GM21825 (cell line): Measurements from ENCODE around the gene RAB20.
A peak's percentile ranks its signal among the peaks of the same experiment; 100 is the strongest.

ENCODE experiments used
- ATAC-seq: cut with Tn5 transposase; IDR thresholded peaks from one replicate; pipeline ENCODE4 v1.9.1; 2021; ENCODE audit warnings: mild to moderate bottlenecking, moderate library complexity; ENCODE audit not compliant: unreplicated experiment

Gene RAB20

DNA sequence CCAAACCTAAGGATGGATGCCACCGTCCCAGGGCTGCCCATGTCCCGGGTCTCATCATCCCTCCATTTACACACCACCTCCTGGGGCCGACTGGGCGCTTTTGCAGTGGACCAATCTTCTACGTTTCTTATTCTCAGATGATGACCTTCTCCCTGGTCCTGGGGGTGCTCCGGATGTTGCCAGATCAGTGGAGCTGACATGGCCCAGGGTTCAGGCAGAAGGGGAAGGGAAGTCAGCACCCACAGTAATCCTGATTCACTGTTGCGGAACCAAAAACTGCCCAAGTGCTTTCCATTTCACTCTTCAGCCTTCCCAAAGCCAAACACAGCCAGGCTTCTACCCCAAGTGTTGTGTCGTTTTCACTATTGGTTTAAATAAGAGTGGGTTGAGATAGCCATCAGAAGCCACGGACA, 29.8 kb downstream of the RAB20 start:
- no peak for ATAC-seq

DNA sequence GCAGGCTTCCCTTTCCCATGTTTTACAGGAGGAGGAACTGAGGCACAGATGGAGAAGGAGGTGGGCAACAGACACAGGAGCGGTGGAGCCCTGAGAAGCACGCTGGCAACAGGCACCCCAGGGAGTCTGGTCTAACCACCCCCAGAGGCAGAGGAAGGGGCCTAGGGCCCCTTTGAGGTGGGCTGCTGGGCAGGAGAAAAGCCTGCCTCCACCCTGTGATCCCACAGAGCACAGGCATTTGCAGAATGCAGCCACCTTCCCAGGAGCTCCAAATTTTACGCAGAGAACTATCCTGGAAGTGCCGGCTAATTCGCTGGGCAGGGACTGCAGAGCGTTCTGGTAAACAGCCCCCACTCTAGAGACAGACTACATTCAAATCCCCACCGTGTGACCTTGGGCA, 30.4 kb downstream of the RAB20 start:
- ATAC-seq, result no peak

DNA sequence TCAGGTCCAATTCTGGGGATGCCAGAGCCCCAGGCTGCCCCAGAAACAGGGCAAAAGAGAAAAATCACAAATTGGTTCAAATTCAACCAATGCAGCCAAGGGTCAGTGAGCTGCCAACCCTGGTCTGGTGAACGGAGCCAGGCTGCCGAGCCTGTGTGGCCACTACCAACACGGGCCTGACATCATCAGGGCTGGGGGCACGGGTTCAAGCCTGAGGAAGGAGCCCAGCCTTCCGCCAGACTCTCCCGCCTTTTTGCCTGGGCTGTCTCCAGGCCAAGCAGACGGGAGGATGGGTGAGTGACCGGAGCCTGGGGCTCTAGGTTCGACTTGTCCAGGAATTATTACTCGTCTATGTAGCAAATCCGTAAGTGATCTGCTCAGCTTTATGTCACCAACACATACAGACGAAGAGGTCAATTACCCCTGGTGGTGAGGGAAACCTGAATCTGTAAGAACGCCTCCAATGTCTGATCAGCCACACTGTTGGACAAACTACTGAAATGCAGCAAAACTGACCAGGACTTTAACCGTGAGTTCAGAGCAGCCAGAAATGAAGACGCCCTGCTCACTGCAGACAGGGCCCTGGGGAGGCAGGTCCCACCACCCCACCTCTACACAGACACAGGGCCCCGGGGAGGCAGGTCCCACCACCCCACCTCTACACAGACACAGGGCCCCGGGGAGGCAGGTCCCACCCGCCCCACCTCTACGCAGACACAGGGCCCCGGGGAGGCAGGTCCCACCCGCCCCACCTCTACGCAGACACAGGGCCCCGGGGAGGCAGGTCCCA, 31.8 kb downstream of the RAB20 start:
- ATAC-seq, result no peak

DNA sequence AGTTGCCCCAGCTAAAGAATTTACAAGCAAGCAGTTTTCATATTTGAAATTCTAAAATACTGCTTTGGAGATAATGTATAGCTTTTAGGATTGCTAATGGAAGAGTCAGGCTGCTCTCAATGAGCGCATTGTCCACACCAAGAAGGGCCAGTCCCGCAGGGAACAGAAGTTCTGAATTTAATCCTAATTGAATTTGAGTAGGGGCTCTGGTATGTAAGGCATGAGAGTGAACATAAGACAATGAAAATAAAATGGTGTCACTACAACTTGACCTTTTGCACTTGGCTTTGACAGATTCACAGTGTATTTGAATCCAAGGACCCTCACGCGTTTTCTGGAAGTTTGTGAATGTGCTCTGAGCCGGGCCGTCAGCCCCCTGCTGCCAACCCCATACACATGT, 32.6 kb downstream of the RAB20 start:
- ATAC-seq, result no peak

DNA sequence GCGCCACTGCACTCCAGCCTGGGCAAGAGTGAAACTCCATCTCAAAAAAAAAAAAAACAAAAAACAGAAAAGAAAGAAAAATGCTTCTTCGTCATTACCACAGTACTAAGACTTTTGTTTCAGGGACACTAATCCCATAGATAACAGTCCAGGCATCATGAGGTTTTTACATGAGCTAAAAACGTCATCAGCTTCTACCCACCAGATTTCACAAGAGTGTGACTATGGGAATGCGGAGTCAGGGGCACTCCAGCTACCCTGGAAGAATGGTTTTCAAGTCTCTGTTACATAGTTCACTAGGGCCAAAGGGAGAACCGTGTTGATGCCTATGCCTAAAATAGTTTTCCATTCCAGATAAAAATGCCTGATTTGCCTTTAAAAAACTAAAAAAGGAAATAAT, 33.2 kb downstream of the RAB20 start:
- no peak for ATAC-seq

DNA sequence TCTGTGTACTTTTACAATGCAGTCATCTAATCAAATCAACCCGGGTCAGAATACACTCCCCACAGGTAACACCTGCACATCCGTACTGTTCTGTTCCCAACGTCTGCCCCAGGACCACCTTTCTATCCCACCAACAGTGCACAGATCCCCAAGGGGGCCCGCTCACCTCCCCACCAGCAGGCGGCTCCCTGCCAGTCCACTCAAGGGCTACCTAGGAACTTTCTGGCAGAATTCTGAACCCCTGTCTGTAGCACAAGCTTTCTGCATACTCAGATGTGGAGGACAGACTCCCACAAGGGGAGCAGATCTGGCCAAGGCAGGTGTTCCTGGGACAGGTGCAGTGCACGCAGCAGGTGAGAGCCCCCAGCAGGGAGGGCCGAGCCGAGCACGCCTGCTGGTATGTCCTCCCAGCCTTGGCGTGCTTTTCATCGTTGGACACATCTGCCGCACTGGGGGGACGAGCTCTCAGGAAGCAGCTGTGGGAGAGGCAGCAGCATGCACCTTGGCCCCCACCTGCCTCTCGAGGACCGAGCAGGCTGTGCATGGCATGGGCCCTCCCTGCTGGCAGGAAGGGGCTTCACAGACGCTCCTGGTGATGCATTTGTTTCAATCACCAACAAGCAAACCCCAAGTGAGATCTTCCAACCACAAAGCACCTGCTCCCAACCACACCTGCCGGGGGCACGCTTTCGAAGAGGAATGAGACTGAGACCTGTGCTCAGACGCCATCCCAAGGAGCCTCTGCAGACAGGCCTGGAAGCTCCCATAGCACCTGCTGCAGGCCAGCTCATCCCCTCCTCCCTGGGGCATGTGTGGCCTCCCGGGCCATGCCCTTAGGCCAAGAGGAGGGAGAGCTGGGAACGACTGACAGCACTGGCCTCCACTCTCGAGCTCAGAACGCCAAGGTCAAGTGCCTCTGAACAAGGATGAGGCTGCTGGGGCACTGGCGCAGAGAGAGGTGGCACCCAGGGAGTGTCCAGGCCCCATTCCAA, 35.9 kb downstream of the RAB20 start:
- ATAC-seq, result peak; percentile 79

DNA sequence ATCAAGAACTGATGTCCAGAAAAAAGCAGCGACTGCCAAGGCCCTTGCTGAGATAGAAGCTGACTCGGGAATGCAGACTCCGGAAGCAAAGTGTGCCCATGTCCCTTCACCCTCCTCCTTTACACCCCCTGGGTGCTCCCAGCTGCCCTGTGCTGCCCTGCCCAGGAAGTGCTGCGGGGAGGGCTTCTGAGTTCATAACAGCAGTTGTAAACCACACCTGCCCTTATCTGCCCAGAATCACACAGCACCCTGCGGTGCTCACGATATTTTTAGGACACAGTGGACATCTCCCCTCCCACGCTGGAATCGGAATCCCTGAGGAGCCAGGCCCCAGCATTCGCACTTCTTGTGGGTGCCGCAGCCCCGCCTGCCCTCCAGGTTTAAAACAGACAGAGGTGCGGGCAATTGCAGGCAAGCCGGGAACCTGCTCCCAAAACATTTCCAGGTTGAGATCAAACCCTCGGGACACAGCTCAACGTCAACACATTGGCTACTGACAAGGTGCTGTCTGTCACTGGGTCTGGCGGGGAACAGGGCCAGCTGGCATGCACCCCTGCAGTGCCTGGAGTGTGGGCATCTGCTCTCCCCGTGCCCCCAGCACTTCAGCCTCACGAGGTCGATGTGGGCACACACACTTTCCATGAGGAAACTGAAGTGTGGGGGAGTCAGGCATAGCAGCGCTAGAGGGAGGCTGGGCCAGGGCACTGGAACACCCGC, 36.8 kb downstream of the RAB20 start:
- peak; percentile 32 for ATAC-seq

DNA sequence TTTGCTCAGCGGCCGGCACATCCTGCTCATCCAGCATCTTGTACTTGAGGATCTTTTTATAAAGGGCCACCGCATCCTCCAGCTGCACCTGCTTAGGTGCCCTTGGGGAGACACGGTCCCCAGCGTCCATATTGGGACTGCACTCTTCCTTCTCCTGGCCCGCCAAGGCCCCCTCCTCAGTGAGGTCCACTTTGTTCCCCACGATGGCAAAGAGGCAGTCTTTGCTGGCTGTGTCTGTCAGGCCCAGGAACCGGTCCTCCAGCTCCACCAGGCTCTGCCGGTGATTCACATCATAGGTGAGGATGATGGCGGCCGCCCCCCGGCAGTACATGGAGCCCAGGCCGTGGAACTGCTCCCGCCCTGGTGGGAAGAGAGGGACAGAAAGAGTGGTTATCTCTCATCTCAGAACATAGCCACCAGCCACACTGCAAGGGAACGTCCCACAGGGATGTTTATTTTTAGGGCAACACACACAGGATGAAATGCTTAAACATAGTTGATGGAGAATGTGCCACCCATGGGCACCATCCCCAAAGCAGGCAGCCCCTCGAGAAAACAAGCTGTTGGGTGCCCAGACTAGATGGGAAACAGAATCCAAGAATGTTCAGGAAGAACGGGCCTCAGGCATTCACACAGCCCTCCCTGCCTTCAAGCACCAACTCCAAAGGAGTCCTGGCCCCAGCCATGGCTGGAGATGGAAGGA, 37.5 kb downstream of the RAB20 start:
- no peak for ATAC-seq

DNA sequence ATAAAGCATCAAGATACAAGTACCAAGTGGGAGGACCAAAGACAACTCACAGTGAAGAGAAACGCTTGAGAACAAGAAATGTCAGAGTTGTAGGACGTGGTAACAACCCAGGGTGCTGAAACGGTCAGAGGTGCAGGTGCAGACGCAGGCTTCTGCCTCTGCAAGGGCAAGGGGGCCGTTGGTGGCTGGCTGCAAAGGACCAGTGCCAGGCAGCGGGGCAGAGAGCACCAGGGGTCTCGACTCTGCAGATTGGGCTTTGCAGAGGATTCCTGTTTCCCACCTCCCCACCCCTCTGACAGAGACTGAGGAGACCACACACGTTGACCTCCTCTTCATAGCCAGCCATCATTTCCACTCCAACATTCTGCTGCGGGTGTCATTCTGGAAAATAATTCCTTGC, 38.3 kb downstream of the RAB20 start:
- ATAC-seq, result no peak

DNA sequence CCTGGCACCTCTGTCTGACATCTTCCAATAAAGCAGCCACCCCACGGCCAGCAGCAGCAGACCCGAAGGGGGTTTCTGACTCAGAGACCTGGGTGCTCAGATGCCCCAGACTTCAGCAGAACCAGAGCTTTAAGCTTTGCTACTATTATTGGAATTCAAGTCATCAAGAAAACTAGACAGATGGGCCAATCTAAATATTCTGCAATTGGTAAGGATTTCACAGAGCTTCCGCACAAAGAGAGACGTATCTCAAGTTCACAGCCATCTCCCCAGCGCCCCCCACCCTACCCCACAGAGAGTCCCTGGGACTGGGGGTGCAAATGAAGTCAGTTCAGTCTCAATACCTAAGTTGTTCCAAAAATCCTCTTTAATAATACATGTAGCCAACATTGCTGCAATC, 38.8 kb downstream of the RAB20 start:
- no peak for ATAC-seq

DNA sequence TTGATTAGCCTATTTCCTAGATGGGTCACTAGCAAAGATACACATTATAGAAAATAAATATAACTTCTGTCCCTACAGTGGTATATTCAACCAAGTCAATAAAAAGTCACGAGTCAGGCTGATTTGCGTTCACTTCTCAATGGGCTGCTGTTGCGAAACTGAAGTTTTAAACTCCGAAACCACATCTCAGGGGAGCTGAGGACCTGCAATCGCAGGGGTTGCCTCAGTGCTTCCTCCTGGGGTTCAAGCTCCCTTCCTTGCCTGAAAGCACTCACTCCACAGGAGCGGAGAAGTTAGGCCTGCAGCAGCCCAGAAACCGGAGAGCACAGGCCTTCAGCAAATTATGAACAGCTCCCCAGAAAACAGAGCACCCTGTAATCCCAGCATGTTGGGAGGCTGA, 39.6 kb downstream of the RAB20 start:
- no peak for ATAC-seq

DNA sequence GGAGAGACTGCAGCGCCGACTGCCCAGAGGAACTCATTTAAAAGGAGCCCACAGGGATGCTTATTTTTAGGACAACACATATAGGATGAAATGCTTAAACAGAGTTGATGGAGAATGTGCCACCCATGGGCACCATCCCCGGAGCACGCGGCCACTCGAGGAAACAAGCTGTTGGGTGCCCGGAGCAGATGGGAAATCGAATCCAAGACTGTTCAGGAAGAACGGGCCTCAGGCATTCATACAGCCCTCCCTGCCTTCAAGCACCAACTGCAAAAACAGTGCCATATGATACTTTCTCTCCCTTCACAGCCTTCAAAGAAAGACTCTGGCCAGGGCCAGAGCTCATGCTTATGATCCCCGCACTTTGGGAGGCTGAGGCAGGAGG, 40.2 kb downstream of the RAB20 start:
- ATAC-seq, result no peak

DNA sequence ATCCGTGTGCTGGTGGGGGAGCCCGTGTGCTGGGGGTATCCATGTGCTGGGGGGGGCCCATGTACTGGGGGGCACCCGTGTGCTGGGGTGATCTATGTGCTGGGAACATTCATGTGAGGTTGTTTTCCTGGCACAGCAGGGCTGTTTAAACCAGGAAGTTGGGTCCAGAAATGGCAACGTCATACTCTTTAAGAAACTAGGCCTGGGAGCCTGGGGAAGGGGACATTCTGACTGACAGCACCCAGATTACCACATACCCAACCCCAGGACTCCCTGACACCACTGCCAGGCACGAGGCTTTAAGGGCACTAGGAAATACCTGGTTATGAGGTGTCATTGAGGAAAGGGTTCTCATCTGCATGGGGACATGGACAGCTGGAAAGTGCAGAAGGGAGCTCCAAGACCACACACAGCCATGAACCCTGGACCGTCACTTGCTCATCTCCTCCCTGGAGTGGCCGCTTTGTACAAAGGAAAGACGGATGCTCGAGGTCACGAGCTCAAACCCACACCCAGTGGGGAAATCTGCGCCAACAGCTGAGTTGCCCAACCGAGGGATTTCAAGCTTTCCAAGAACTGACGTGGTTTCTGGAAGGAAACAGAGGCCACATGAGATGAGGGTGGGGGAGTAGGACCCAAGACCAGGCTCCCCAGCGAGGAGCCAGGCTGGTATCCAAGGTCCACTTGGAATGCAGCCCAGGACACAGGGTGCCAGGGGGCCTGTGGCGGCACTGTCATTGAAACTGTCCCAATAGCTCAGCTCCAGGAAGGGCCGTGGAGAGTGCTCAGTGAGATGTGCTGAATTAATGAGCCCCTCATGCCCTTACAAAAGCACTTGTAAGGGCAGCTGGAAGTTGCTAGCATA, 40.9 kb downstream of the RAB20 start:
- no peak for ATAC-seq

DNA sequence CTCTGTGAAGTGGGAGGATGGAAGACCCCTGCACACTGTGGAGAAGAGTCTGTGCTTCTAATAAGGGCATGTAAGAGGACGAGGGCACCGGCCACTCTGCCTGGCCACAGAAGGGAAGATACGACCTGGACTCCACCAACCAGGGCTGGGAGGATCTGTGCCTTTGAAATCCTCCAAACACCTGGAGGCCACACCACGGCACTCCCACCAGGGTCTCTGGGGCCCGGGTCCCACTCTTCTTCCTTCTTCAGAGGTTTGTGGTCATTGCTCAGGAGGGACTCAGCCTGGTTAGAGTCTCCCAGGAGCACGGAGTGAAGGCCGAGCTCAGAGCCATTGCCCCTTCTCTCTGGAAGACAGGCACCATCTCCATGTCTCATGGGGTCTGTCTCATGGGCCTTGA, 42.0 kb downstream of the RAB20 start:
- no peak for ATAC-seq

DNA sequence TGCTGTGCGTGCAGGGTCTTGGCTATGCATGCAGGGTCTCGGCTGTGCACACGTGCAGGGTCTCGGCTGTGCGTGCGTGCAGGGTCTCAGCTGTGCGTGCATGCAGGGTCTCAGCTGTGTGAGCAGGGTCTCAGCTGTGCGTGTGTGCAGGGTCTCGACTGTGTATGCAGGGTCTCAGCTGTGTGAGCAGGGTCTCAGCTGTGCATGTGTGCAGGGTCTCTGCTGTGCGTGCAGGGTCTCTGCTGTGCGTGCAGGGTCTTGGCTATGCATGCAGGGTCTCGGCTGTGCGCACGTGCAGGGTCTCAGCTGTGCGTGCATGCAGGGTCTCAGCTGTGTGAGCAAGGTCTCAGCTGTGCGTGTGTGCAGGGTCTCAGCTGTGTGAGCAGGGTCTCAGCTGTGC, 42.5 kb downstream of the RAB20 start:
- no peak for ATAC-seq

DNA sequence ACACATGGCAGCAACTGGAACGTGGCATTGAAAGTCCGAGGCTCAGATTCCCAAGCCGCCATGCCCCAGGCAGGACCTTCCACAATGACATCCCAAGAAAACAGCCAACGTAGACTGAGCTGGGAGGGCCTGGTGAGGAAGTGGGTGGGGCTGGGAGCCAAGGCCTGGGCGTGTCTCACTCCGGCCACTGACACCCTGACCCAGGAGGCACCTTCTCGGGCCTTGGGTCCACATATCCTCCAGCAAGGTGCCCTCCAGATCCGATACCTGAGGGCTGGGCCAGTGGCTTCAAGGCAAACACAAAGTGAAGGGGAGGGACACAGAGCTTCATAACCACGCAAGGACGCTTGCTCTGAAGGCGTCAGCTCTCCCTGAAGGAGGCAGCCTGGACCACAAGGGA, 43.0 kb downstream of the RAB20 start:
- ATAC-seq, result no peak

DNA sequence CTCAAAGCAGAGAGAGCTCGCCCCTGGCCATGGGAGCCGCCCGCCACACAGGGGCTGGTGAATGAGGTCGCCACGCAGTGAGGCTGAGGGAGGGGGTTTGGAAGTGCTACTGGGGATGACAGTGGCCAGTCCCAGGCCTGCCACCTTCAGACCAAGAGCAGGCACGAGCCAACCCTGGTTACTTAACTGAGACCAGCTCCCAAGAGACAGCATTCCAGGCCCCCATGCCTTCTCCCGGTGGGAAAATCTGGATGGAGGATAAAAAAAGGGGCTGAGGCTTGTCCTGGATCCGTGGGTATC, 43.3 kb downstream of the RAB20 start:
- no peak for ATAC-seq

DNA sequence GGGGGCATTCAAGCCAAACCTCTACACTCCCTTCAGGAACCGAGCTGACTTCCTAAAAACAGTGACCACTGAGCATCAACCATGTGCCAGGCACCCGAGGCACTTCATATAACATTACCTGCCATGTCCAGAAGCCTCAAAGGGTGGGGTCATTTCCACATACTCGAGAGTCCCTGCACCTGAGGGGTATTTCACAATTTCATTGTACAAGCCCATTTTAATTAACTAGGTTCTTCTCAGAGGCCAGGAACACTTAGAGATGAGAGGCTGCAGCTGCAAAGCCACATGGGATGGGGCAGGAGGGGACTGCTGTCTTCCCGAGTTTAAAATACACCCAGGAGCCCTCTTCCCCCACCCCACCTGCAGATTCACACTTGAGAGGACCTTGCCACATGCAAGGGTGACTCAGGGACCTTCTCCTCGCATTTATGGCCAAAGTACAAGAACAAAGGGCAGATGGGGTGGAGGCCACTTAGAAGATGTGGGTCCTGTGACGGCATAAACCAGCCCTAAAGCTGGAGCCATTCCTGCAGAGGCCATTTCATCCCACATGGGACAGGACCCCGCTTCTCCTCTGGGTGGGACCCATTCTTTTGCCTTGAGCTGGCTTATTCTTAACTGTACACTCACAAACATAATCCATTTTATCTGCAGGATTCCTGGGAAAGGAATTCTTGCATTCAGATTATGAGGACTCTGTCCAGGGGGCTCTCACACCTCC, 43.9 kb downstream of the RAB20 start:
- no peak for ATAC-seq

DNA sequence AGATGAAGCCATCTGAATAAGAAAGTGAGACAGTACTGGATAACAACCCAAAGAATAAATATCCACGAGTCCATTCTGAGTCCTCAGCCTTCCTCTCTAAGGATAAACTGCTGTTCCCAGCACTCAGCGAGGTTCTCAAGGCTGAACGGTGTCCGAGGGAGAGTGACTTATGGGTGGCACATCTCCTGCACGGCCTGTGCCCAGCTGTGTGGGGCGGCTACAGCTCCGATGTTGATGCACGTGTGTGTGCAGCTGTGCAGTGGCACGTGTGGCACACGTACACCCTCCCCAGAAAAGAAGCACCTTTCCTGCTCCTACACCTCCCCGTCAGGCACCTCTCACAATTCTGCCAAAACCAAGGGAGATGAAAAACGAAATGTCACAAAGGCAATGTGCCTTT, 45.0 kb downstream of the RAB20 start:
- ATAC-seq, result no peak
